SK-N-SH (cell line): ENCODE measurements around the gene ARAP1. TPM values are rescaled to one million over a fixed set of nuclear protein-coding genes. Genes with fewer than 3 reads are reported as not detected.

Experiments
- CTCF ChIA-PET: fragments of 300-600, 350-600 bp; formaldehyde crosslinking; extraction: SDS; loops from one replicate; lab custom pipeline; 2021; lab: Yijun Ruan, JAX
- POLR2A ChIA-PET: fragments of 350-600 bp; sonication (Branson Sonifier 250); formaldehyde crosslinking; extraction: SDS; loops from one replicate; lab custom pipeline; 2020; ENCODE audit warnings: antibody characterized with exemption, inconsistent platforms; lab: Yijun Ruan, JAX
- DNase-seq: peaks from one replicate; pipeline ENCODE4 v3.0.0; 2012
- H2AFZ ChIP-seq: fragments of 200-600 bp; sonication (generic); 2 replicates; pipeline ENCODE4 v1.8.1; 2016; ENCODE audit warnings: antibody characterized with exemption, mild to moderate bottlenecking, low read depth
- H3F3A ChIP-seq: fragments of 200-600 bp; sonication (generic); replicated peaks from 2 replicates; pipeline ENCODE3; 2016; ENCODE audit warnings: antibody characterized with exemption, mild to moderate bottlenecking; ENCODE audit not compliant: insufficient read depth
- H3K27ac ChIP-seq, 2 experiments: fragments of 200-500 bp in 1 of 2; fragments of 200-600 bp in 1 of 2; sonication (Bioruptor generic) in 1 of 2; sonication (generic), shearing (Covaris generic) in 1 of 2; 2 replicates each; pipeline versions ENCODE4 v1.5.1 to v1.6.1; 2014 to 2016; ENCODE audit warnings: low read depth in 2 of 2, inconsistent platforms in 1 of 2, low read length in 1 of 2, mild to moderate bottlenecking in 1 of 2, mixed read lengths in 1 of 2
- H3K27me3 ChIP-seq: fragments of 200-600 bp; sonication (generic), shearing (Covaris generic); 2 replicates; pipeline ENCODE4 v1.6.1; 2016; ENCODE audit warnings: mixed run types; ENCODE audit not compliant: insufficient read depth
- H3K36me3 ChIP-seq, 2 experiments: fragments of 200-500 bp in 1 of 2; fragments of 200-600 bp in 1 of 2; sonication (Bioruptor generic) in 1 of 2; sonication (generic) in 1 of 2; replicated peaks in 1 of 2; 2 replicates each; pipeline versions ENCODE3 to v1.5.1; 2014 to 2016; ENCODE audit warnings: low read length in 1 of 2, mild to moderate bottlenecking in 1 of 2; ENCODE audit not compliant: insufficient read depth in 2 of 2, control insufficient read depth in 1 of 2
- H3K4me1 ChIP-seq, 2 experiments: fragments of 200-500 bp in 1 of 2; fragments of 200-600 bp in 1 of 2; sonication (Bioruptor generic) in 1 of 2; sonication (generic), shearing (Covaris generic) in 1 of 2; 2 replicates each; pipeline versions ENCODE4 v1.5.1 to v1.6.1; 2014 to 2016; ENCODE audit warnings: low read depth in 1 of 2, low read length in 1 of 2, mixed run types in 1 of 2; ENCODE audit not compliant: insufficient read depth in 2 of 2, control insufficient read depth in 1 of 2
- H3K4me2 ChIP-seq: fragments of 200-600 bp; sonication (generic), shearing (Covaris generic); 2 replicates; pipeline ENCODE4 v1.6.1; 2017; ENCODE audit warnings: mixed run types
- H3K4me3 ChIP-seq, 2 experiments: fragments of 200-500 bp in 1 of 2; fragments of 200-600 bp in 1 of 2; sonication (Bioruptor generic) in 1 of 2; sonication (generic), shearing (Covaris generic) in 1 of 2; 2 replicates each; pipeline versions ENCODE4 v1.5.1 to v1.8.1; 2014 to 2016; ENCODE audit warnings: low read depth in 2 of 2, inconsistent platforms in 1 of 2, low read length in 1 of 2, mild to moderate bottlenecking in 1 of 2, mixed read lengths in 1 of 2, moderate library complexity in 1 of 2
- H3K79me2 ChIP-seq: fragments of 200-600 bp; sonication (generic); 2 replicates; pipeline ENCODE4 v1.8.1; 2017; ENCODE audit warnings: mild to moderate bottlenecking; ENCODE audit not compliant: insufficient read depth
- H3K9ac ChIP-seq: fragments of 200-600 bp; sonication (generic); 2 replicates; pipeline ENCODE4 v1.6.1; 2017; ENCODE audit warnings: mixed run types
- H3K9me2 ChIP-seq: fragments of 200-600 bp; sonication (generic); 2 replicates; pipeline ENCODE4 v1.6.1; 2017; ENCODE audit warnings: mixed run types
- H3K9me3 ChIP-seq: fragments of 200-600 bp; sonication (generic); 2 replicates; pipeline ENCODE4 v1.6.1; 2017; ENCODE audit warnings: mixed run types, mild to moderate bottlenecking, moderate library complexity
- H4K20me1 ChIP-seq: fragments of 200-600 bp; sonication (generic); 2 replicates; pipeline ENCODE4 v1.6.1; 2017; ENCODE audit warnings: mild to moderate bottlenecking, mixed run types; ENCODE audit not compliant: insufficient read depth
- CHD2 ChIP-seq: fragments of 150-350 bp; IDR thresholded peaks from 2 replicates; pipeline ENCODE4 v1.6.1; 2018; ENCODE audit warnings: low read length; ENCODE audit not compliant: partially characterized antibody
- CTCF ChIP-seq: fragments of 200-600 bp; sonication (generic); IDR thresholded peaks from 2 replicates; pipeline ENCODE4 v1.6.1; 2017; ENCODE audit warnings: antibody characterized with exemption, mild to moderate bottlenecking, moderate library complexity
- ELF1 ChIP-seq: IDR thresholded peaks from 2 replicates; pipeline ENCODE4 v1.4.0; 2012
- EP300 ChIP-seq, 2 experiments: IDR thresholded peaks; 2 replicates each; pipeline versions ENCODE4 v1.4.0 to v1.6.1; 2012; ENCODE audit warnings: borderline replicate concordance in 1 of 2, low read depth in 1 of 2, low read length in 1 of 2
- FOXM1 ChIP-seq: IDR thresholded peaks from 2 replicates; pipeline ENCODE4 v1.4.0; 2012; ENCODE audit warnings: low read depth, mild to moderate bottlenecking
- GATA2 ChIP-seq: sonication (generic); formaldehyde crosslinking; IDR thresholded peaks from 2 replicates; pipeline ENCODE4 v1.5.0; 2020; ENCODE audit warnings: mild to moderate bottlenecking, missing genetic modification reagents
- IRF3 ChIP-seq: fragments of 150-350 bp; IDR thresholded peaks from 2 replicates; pipeline ENCODE4 v1.6.1; 2016; ENCODE audit warnings: mild to moderate bottlenecking, low read depth, low read length
- NFIC ChIP-seq: IDR thresholded peaks from 2 replicates; pipeline ENCODE4 v1.4.0; 2012; ENCODE audit warnings: borderline replicate concordance
- NRF1 ChIP-seq: IDR thresholded peaks from 2 replicates; pipeline ENCODE4 v1.6.1; 2012; ENCODE audit warnings: low read depth, mild to moderate bottlenecking, low read length
- RAD21 ChIP-seq: IDR thresholded peaks from 2 replicates; pipeline ENCODE4 v1.6.1; 2012; ENCODE audit warnings: mild to moderate bottlenecking, low read length
- RCOR1 ChIP-seq: fragments of 150-350 bp; IDR thresholded peaks from 2 replicates; pipeline ENCODE4 v1.6.1; 2017; ENCODE audit warnings: antibody characterized with exemption, low read length
- SIN3A ChIP-seq: IDR thresholded peaks from 2 replicates; pipeline ENCODE4 v1.6.1; 2012; ENCODE audit warnings: low read depth, mild to moderate bottlenecking, low read length, moderate library complexity, borderline replicate concordance
- YY1 ChIP-seq: IDR thresholded peaks from 2 replicates; pipeline ENCODE4 v1.4.0; 2012; ENCODE audit warnings: low read depth, mild to moderate bottlenecking
- WGBS: methylation state at CpG from one replicate; pipeline ENCODE4 v1.1.6; 2017; ENCODE audit warnings: low lambda C conversion rate; 5-methylcytosine and 5-hydroxymethylcytosine counted together
- polyA plus RNA-seq, 3 experiments: library from polyadenylated mRNA; depleted of rRNA; stranded (reverse); fragments of >200 nt; gene quantifications; 2 replicates each; pipeline ENCODE4 v1.2.3, GENCODE V29; 2012

Gene ARAP1
- polyA plus RNA-seq, 1 of the 3 experiments (the other 2 are of a cell fraction), result 56.6 TPM

GRCh38 chr11:72649215-72649976 is 102.8 kb downstream of the ARAP1 start:
- Histone ChIP-seq H3K36me3 (no peaks in the 10 kb centered on the region), H3K4me3 (no peak overlapping the region)
- TF ChIP-seq RCOR1 (no peak), EP300 (IDR thresholded peaks at IDR 0.05; ENCODE audit: borderline replicate concordance in 1 of 2, low read depth in 1 of 2, low read length in 1 of 2) (no peak), ELF1 (no peak), RAD21 (no peak), IRF3 (no peak), FOXM1 (no peak)
- TF ChIP-seq, all 33 proteins: peak for 0
- CTCF ChIA-PET, result interaction anchor here (0.7 to 18.2 kb wide), 7 partner anchors 20 to 180 kb away, joined by 3 to 276 read pairs (median 6); no protein-coding TSS in a partner anchor
- 78% methylated on average over 4 of the region's 5 CpGs for WGBS
- H3K9ac ChIP-seq, result no peak overlapping the region
- no peak overlapping the region for H3K27ac ChIP-seq
- DNase-seq, result no peak
- H3K79me2 ChIP-seq, result no peaks in the 10 kb centered on the region
- H3F3A ChIP-seq, result no peaks in the 10 kb centered on the region
- no peak overlapping the region for H3K4me2 ChIP-seq
- H3K27me3 ChIP-seq, result no peaks in the 10 kb centered on the region
- no peaks in the 10 kb centered on the region for H4K20me1 ChIP-seq
- POLR2A ChIA-PET, result no interaction called here
- no peak overlapping the region for H2AFZ ChIP-seq
- H3K9me2 ChIP-seq, result no peaks in the 10 kb centered on the region
- peaks cover 0 to 29% of the 10 kb centered on the region in 2 experiments; a peak in 1 of 4 replicates for H3K4me1 ChIP-seq
- H3K9me3 ChIP-seq, result no peaks in the 10 kb centered on the region

- Histone ChIP-seq H3K79me2 (no peaks in the 10 kb centered on the region), H2AFZ (no peak overlapping the region), H4K20me1 (no peaks in the 10 kb centered on the region), H3K36me3 (no peaks in the 10 kb centered on the region), H3F3A (no peaks in the 10 kb centered on the region), H3K9ac (no peak overlapping the region), H3K27ac (no peak overlapping the region), H3K4me3 (no peak overlapping the region), H3K9me3 (no peaks in the 10 kb centered on the region), H3K9me2 (no peaks in the 10 kb centered on the region), H3K4me2 (no peak overlapping the region), H3K27me3 (no peaks in the 10 kb centered on the region), H3K4me1 (peaks cover 3 to 21% of the 10 kb centered on the region in 2 experiments; a peak in 1 of 4 replicates)
- TF ChIP-seq SIN3A (no peak), GATA2 (CRISPR knock-in tag) (no peak), CTCF (no peak), YY1 (no peak), NFIC (no peak), CHD2 (no peak), NRF1 (no peak)
- 60% methylated on average over 6 of the region's 7 CpGs for WGBS
- ChIA-PET CTCF (interaction anchor here (0.7 to 18.2 kb wide), 6 partner anchors 20 to 179 kb away, joined by 3 to 276 read pairs (median 6); no protein-coding TSS in a partner anchor), POLR2A (no interaction called here)
- no peak for DNase-seq
These were observed 103.6 kb downstream of the ARAP1 start for GRCh38 chr11:72648384-72649136.
